Fibroblast of lung (primary cell): ENCODE measurements around the gene PRPF6. TPM values are rescaled to one million over a fixed set of nuclear protein-coding genes. Genes with fewer than 3 reads are reported as not detected.

Experiments
- DNase-seq, 2 donors: peaks; one replicate each; pipeline versions ENCODE4 v3.0.0 to v3.0.0-alpha.2; 2010; ENCODE audit warnings: low read depth in 2 of 2
- H2AFZ ChIP-seq: 2 replicates; pipeline ENCODE4 v1.5.1; 2012; ENCODE audit warnings: low read length, control low read depth, inconsistent platforms
- H3K27ac ChIP-seq: 2 replicates; pipeline ENCODE4 v1.5.1; 2011; ENCODE audit warnings: low read length, control low read depth; ENCODE audit not compliant: insufficient read depth
- H3K27me3 ChIP-seq: 2 replicates; pipeline ENCODE4 v1.5.1; 2011; ENCODE audit warnings: mild to moderate bottlenecking, low read length; ENCODE audit not compliant: control insufficient read depth, insufficient read depth
- H3K36me3 ChIP-seq: 2 replicates; pipeline ENCODE4 v1.5.1; 2011; ENCODE audit warnings: low read length; ENCODE audit not compliant: control insufficient read depth, insufficient read depth
- H3K4me1 ChIP-seq: 2 replicates; pipeline ENCODE4 v1.5.1; 2011; ENCODE audit warnings: low read length; ENCODE audit not compliant: control insufficient read depth, insufficient read depth; ENCODE audit errors: extremely low read depth
- H3K4me2 ChIP-seq: 2 replicates; pipeline ENCODE4 v1.5.1; 2011; ENCODE audit warnings: low read length, control low read depth; ENCODE audit not compliant: insufficient read depth; ENCODE audit errors: extremely low read depth
- H3K4me3 ChIP-seq, 4 experiments: fragments of 200-600 bp in 1 of 4; sonication (generic) in 1 of 4; replicated peaks in 1 of 4; 2 replicates each; pipeline ENCODE4 v1.5.1; 2011 to 2016; ENCODE audit warnings: low read length in 4 of 4, low read depth in 3 of 4, mild to moderate bottlenecking in 3 of 4, control low read depth in 2 of 4, inconsistent platforms in 1 of 4, mixed read lengths in 1 of 4; ENCODE audit not compliant: insufficient read depth in 1 of 4; ENCODE audit errors: control extremely low read depth in 1 of 4
- H3K79me2 ChIP-seq: 2 replicates; pipeline ENCODE4 v1.5.1; 2012; ENCODE audit warnings: mild to moderate bottlenecking, low read length, inconsistent platforms; ENCODE audit not compliant: control insufficient read depth, insufficient read depth
- H3K9ac ChIP-seq: 2 replicates; pipeline ENCODE4 v1.5.1; 2011; ENCODE audit warnings: mild to moderate bottlenecking, low read length, control low read depth; ENCODE audit not compliant: insufficient read depth
- H3K9me3 ChIP-seq: 2 replicates; pipeline ENCODE4 v1.5.1; 2012; ENCODE audit warnings: low read depth, low read length; ENCODE audit not compliant: control insufficient read depth, insufficient read depth
- H4K20me1 ChIP-seq: 2 replicates; pipeline ENCODE4 v1.5.1; 2011; ENCODE audit warnings: low read length; ENCODE audit not compliant: control insufficient read depth, insufficient read depth; ENCODE audit errors: extremely low read depth
- EZH2 ChIP-seq: IDR thresholded peaks from 2 replicates; pipeline ENCODE4 v1.5.1; 2012; ENCODE audit warnings: low read length, control low read depth, mild to moderate bottlenecking; ENCODE audit errors: missing control alignments
- polyA plus RNA-seq, 2 donors: library from polyadenylated mRNA; depleted of rRNA in 1 of 2; stranded (reverse) in 1 of 2; unstranded in 1 of 2; fragments of >200 nt; gene quantifications; 2 replicates each; pipeline ENCODE4 v1.2.1, GENCODE V29; 2011 to 2012; ENCODE audit warnings: missing spikeins in 1 of 2
- total RNA-seq: library from RNA; depleted of rRNA; stranded (reverse); fragments of >200 nt; gene quantifications from 2 replicates; pipeline ENCODE4 v1.2.1, GENCODE V29; 2014
- TF ChIP-seq, protein P1 (sequence below), 2 donors: IDR thresholded peaks in 1 of 2; conservative IDR thresholded peaks in 1 of 2; 1 replicate in 1 of 2; 2 replicates in 1 of 2; pipeline ENCODE4 v1.5.1; 2011 to 2012; ENCODE audit warnings: low read length in 2 of 2, control low read depth in 1 of 2, inconsistent platforms in 1 of 2, low read depth in 1 of 2, mild to moderate bottlenecking in 1 of 2

Gene PRPF6
- total and polyA plus RNA-seq, 2 donors (not counting 1 experiment from before 2014, with no cell fraction given) = 28.2 to 52.0 TPM

DNA sequence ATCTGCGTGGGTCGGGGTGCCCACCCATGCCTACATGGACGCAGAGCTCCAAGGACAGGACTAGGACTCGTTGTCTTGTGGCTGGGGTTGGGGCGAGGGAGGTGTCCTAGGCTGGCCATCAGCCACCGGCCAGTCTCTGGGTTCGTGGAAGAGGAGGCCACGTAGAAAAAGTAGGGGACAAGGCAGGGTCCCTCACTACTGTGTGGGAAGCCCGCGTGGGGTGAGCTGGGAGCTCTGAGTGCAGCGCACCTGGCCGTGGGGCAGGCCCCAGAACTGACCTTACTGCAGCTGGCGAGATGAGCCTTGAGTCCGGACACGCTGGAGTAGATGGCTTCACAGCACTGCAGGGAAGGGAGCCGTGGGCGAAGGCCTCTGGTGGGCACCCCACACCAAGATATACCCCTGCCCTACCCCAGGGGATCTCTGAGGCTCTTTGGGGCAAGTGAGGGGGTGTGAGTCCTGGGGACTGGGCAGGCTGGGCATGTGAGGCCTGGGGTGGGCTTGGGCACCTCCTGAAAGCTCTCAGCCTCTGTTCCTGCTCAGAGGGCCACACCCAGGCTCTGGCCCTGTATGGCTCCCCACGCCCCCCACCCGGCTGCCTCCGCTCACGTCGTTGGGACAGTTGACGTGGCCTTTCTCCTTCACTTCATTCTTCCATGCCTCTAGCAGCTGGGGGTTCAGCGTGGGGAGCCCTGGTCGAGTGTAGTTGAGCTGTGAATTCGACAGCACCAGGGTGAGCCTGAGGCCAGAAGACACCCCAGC lies 19.1 kb upstream of the PRPF6 start:
- Histone ChIP-seq H3K79me2 (no peaks in the 10 kb centered on the region), H3K27ac (no peak overlapping the region), H4K20me1 (no peaks in the 10 kb centered on the region), H3K4me2 (no peak overlapping the region), H3K27me3 (no peaks in the 10 kb centered on the region), H3K9ac (no peak overlapping the region), H2AFZ (no peak overlapping the region), H3K4me3 (no peak overlapping the region), H3K4me1 (peaks cover 5% of the 10 kb centered on the region), H3K9me3 (no peaks in the 10 kb centered on the region), H3K36me3 (peaks cover 40% of the 10 kb centered on the region)
- TF ChIP-seq, protein P1, sequence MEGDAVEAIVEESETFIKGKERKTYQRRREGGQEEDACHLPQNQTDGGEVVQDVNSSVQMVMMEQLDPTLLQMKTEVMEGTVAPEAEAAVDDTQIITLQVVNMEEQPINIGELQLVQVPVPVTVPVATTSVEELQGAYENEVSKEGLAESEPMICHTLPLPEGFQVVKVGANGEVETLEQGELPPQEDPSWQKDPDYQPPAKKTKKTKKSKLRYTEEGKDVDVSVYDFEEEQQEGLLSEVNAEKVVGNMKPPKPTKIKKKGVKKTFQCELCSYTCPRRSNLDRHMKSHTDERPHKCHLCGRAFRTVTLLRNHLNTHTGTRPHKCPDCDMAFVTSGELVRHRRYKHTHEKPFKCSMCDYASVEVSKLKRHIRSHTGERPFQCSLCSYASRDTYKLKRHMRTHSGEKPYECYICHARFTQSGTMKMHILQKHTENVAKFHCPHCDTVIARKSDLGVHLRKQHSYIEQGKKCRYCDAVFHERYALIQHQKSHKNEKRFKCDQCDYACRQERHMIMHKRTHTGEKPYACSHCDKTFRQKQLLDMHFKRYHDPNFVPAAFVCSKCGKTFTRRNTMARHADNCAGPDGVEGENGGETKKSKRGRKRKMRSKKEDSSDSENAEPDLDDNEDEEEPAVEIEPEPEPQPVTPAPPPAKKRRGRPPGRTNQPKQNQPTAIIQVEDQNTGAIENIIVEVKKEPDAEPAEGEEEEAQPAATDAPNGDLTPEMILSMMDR (conservative IDR thresholded peaks at IDR 0.05 in 1 of 2, IDR thresholded peaks at IDR 0.05 in 1 of 2; ENCODE audit: low read depth in 1 of 2, low read length in 2 of 2) = no peak
- no peak for TF ChIP-seq EZH2
- no peak for DNase-seq

DNA sequence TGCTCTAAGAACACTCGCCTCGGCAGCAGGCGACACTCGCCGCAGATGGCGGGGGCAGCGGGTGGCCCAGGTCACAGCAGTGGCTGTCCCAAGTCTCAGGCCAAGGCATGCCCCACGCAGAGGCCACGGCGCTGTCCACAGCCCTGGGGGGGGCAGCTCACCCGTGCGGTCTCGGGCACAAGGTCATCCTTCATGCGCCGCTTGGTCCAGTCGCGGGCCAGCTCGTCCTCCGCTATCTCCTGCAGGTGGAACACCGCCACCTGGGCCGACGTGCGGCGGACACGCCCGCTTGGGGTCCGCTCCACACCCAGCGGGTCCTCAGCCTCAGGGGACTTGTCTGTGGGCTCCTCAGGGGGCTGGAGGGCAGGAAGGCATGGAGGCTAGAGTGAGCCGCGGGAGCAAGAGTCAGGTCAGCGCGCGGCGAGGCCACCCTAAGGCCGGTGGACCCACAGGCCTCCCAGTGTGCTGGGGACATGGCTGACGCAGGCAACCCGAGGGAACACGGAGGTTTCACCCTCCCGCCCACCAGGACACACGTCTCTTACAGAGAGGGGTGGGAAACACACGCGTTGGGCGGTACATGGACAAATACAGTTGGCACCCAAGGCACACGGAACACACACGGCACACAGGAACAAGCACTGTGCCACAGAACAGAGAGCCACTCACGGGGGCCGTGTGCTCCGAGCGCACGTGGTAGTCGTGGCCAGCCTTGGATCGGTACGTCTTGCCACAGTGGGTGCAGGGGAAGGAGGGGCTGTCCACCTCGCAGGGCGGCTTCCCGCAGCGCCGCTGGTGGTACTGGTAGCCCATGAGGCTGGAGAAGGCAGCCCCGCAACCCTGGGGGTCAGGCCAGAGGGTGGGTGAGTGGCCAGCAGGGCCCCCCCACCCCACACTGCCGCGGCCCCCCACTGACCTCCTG lies 18.2 kb upstream of the PRPF6 start:
- H3K36me3 ChIP-seq = peaks cover 43% of the 10 kb centered on the region

More for the DNA sequence above, 18.2 kb upstream of the PRPF6 start:
- Histone ChIP-seq H3K4me1 (no peaks in the 10 kb centered on the region), H3K79me2 (no peaks in the 10 kb centered on the region), H3K27ac (no peak overlapping the region), H4K20me1 (no peaks in the 10 kb centered on the region), H3K27me3 (no peaks in the 10 kb centered on the region), H3K9me3 (no peaks in the 10 kb centered on the region), H2AFZ (no peak overlapping the region), H3K4me3 (no peak overlapping the region), H3K4me2 (no peak overlapping the region), H3K9ac (no peak overlapping the region)
- DNase-seq = no peak
- TF ChIP-seq, protein P1 (conservative IDR thresholded peaks at IDR 0.05 in 1 of 2, IDR thresholded peaks at IDR 0.05 in 1 of 2; ENCODE audit: low read depth in 1 of 2, low read length in 2 of 2) = no peak
- TF ChIP-seq EZH2 = no peak
